HG03342 (cell line): ENCODE results near the gene MYT1.

Experiments used
- ATAC-seq: cut with Tn5 transposase; IDR thresholded peaks from one replicate; pipeline ENCODE4 v1.9.1; 2021; ENCODE audit warnings: mild to moderate bottlenecking, moderate library complexity; ENCODE audit not compliant: unreplicated experiment

The MYT1 gene

GRCh38 chr20:64211874-64212658, 47.8 kb downstream of the MYT1 start:
- ATAC-seq: no peak

GRCh38 chr20:64212755-64213154, 48.5 kb downstream of the MYT1 start:
- ATAC-seq: no peak

GRCh38 chr20:64214113-64214512, 49.9 kb downstream of the MYT1 start:
- no peak for ATAC-seq

GRCh38 chr20:64214952-64215351, 50.7 kb downstream of the MYT1 start:
- ATAC-seq: no peak

GRCh38 chr20:64216036-64216435, 51.8 kb downstream of the MYT1 start:
- ATAC-seq: no peak

GRCh38 chr20:64216910-64217309, 52.7 kb downstream of the MYT1 start:
- no peak for ATAC-seq

GRCh38 chr20:64217539-64218221, 53.4 kb downstream of the MYT1 start:
- ATAC-seq: no peak

GRCh38 chr20:64219202-64219601, 55.0 kb downstream of the MYT1 start:
- ATAC-seq: no peak

- ATAC-seq: no peak
These were observed 55.5 kb downstream of the MYT1 start for GRCh38 chr20:64219730-64220129.

GRCh38 chr20:64220420-64220819, 56.2 kb downstream of the MYT1 start:
- no peak for ATAC-seq

- no peak for ATAC-seq
These were observed 56.8 kb downstream of the MYT1 start for GRCh38 chr20:64220891-64221527.

- no peak for ATAC-seq
These were observed 58.1 kb downstream of the MYT1 start for GRCh38 chr20:64222291-64222735.

- ATAC-seq: no peak
These were observed 58.7 kb downstream of the MYT1 start for GRCh38 chr20:64222851-64223525.

- no peak for ATAC-seq
These were observed 59.3 kb downstream of the MYT1 start for GRCh38 chr20:64223526-64224067.

GRCh38 chr20:64224351-64225170, 60.3 kb downstream of the MYT1 start:
- ATAC-seq: no peak

- no peak for ATAC-seq
These were observed 60.9 kb downstream of the MYT1 start for GRCh38 chr20:64225171-64225595.

GRCh38 chr20:64225828-64226598, 61.8 kb downstream of the MYT1 start:
- no peak for ATAC-seq

GRCh38 chr20:64226686-64227580, 62.7 kb downstream of the MYT1 start:
- ATAC-seq: no peak
